NCI-H1417 treated with DMSO at 0.1 percent for 48 hours (cell line): ENCODE measurements around the gene S100Z.

ENCODE experiments used
- DNase-seq: peaks from one replicate; lab custom pipeline; 2025; lab: John Stamatoyannopoulos, UW

Gene S100Z

DNA sequence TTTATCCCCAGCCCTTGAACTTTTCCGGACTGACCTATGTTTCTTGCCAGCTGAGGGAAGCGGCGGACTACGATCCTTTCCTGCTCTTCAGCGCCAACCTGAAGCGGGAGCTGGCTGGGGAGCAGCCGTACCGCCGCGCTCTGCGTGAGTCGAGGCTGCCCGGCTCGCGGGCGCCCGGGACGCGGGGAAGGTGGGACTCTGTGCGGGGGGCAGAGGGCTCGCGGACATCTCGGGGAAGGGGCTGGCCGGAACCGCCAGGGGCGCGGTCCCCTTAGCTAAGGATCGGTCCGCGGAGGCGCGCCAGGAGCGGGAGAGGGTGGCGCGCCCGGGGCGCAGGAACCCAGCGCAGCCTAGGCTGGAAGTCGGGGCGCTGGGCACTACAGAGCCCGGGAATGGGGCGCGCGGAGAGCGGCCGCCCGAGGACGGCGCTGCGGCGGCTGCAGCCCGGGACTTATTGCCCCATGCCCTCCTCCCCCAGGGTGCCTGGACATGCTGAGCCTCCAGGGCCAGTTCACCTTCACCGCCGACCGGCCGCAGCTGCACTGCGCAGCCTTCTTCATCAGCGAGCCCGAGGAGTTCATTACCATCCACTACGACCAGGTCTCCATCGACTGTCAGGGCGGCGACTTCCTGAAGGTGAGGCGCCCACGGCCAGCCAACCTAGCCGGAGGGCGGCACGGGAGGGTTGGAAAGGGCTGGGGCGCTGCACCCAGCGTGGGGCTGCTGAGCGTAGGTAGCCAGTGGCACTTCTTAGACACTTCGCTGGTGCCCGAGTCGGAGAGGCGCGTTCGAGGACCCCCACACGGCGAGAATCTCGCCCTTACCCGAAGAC is 104.0 kb downstream of the S100Z start:
- DNase-seq = no peak

DNA sequence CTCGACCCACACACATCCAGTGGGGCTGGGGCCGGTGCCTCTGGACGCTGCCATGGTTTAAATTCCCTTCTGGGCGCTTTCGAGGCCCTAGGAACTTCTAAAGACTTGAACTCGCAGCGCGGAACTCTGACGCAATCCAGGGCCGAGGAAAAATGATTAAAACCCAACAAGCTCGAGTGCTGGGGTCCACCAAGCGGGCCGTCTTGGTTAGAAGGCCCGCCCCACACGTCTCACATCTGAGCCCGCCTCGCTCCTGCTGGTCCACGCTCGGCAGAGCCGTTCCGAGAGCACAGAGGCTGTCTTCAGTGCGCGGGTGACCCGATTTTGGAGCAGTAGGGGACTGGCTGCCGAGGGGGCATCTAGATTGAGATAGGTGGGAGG is 104.6 kb downstream of the S100Z start:
- no peak for DNase-seq

DNA sequence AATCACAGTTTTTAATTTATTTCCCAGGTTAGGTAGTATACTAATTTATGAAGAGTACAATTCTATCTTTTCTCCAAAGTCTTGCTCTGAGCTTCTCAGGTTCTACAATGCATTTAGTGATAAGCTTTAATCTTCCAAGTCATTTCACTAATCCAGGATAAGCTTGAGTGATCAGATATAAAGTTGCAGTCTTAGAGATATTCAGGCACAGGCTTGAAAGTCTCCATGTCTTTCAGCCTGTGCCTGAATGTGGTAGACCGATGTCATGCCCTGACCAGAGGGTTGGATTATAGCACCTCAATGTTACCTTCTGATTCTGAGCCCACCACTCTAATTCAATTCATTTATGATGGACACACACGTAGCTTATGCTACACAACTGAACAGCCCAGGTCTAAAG is 106.2 kb downstream of the S100Z start:
- no peak for DNase-seq

DNA sequence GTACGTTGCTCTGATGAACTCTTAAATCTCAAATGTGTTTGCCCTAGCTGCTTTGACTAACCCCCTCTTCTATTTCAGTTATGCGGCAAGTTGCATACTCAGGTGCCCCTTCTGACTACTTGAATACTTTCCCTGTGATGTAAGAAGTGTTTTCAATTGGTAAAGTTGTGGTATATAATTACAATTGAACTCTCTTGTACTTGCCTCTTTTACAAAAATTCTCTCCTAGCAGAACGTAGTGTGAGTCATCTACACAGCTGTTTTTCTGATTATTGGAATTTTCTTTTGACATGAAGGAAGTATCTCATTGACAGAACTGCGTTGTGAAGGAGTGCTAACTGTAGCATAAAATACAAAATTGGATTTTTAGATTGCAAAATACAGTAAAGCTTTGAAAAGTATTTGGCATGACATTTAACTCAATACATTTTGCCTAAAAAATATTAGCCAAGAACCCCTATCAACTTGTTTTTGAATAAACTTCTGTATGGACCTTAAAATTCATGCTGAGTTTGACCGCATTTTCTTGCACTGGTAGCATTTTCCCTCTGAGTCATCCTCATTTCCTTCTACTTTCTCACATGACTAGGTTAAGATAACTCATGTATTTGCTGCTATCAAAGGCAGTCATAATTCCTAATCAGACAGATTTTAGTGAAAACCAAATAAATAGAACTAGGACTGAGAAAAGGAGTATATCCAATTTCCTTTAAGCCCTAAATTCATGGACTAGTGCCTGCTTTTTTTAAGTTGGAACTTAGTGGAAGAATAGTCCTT is 109.4 kb downstream of the S100Z start:
- no peak for DNase-seq

DNA sequence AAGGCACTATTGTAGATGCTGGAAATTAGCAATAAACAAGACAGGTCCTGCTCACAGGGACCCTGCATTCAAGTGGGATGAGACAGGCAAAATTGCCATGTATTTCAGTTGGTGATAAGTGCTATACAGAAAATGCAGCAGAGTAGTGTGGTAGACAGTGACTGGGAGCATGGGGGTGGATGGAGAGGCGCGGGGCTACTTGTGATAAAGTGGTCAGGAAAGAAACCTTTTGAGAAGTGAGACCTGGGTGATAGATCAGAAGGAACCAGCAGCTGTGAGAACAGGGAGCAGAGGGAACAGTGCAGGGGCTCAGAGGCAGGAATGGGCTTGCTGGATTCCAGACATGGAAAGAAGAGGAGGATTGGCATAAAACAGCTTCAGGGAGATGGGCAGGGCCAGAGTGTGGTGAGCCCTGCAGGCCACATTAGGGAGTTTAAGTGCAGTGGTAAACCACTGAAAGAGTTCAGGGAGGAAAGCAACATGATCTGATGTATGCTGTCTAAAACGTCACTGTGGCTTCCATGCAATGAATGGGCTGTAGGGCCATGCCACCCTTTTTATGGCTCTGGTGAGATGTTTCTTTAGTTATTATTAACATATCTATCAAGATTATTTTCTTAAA is 110.3 kb downstream of the S100Z start:
- no peak for DNase-seq

DNA sequence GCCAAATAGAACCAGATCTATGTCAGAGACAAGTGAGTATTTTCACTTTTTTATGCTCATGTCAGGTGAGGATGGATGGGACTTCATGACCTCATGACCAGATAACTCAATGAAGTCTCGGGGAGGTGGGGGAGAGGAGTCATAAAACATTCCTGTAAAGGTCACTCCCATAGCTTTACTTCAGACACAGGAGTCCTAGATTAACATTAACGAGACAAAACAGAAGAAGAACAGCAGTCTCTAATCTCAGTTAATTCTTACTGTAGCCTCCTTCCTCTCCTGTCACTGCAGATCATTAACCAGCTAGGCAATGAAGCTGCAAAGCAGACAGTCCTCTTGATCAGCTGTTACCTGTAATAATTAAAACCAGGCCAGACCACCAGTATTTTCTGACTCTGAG is 114.2 kb downstream of the S100Z start:
- DNase-seq = no peak
